ENCODE results near the gene DACT1.

- TF ChIP-seq CTCF (IDR thresholded peaks at IDR 0.05) (no peak), POLR2A (IDR thresholded peaks at IDR 0.05) (no peak)
Observed at GRCh38 chr14:58695514-58695913, 57.8 kb downstream of the DACT1 start.

Data from thyroid gland (tissue), 4 donors.